BLaER1 (cell line): Measurements from ENCODE around the gene NABP2.
A peak's percentile ranks its signal among the peaks of the same experiment; 100 is the strongest.

Experiments
- H3K27ac ChIP-seq: shearing (Covaris generic); formaldehyde crosslinking; 2 replicates; pipeline ENCODE4 v1.8.1; 2022
- H3K27me3 ChIP-seq: shearing (Covaris generic); formaldehyde crosslinking; 2 replicates; pipeline ENCODE4 v1.8.1; 2022
- H3K36me3 ChIP-seq: shearing (Covaris generic); formaldehyde crosslinking; 2 replicates; pipeline ENCODE4 v1.8.1; 2022
- H3K4me1 ChIP-seq: shearing (Covaris generic); formaldehyde crosslinking; 2 replicates; pipeline ENCODE4 v1.8.1; 2022
- H3K4me2 ChIP-seq: shearing (Covaris generic); formaldehyde crosslinking; 2 replicates; pipeline ENCODE4 v1.8.1; 2022
- H3K4me3 ChIP-seq: shearing (Covaris generic); formaldehyde crosslinking; 2 replicates; pipeline ENCODE4 v1.8.1; 2022
- H3K9ac ChIP-seq: shearing (Covaris generic); formaldehyde crosslinking; 2 replicates; pipeline ENCODE4 v1.8.1; 2022
- H3K9me3 ChIP-seq: shearing (Covaris generic); formaldehyde crosslinking; 2 replicates; pipeline ENCODE4 v1.8.1; 2022
- H4K20me1 ChIP-seq: shearing (Covaris generic); formaldehyde crosslinking; 2 replicates; pipeline ENCODE4 v1.8.1; 2022
- Cebpa-rat ChIP-seq: shearing (Covaris generic); IDR thresholded peaks from 2 replicates; pipeline ENCODE4 v1.8.1; 2022

Gene NABP2

GRCh38 chr12:56212361-56212760 is 11.8 kb upstream of the NABP2 start:
- no peaks in the 10 kb centered on the region for H3K9me3 ChIP-seq
- H4K20me1 ChIP-seq: peaks cover 28% of the 10 kb centered on the region
- H3K4me2 ChIP-seq: no peak overlapping the region
- no peaks in the 10 kb centered on the region for H3K4me1 ChIP-seq
- TF ChIP-seq Cebpa-rat: no peak
- peaks cover 100% of the 10 kb centered on the region for H3K36me3 ChIP-seq
- no peak overlapping the region for H3K9ac ChIP-seq
- H3K27me3 ChIP-seq: no peaks in the 10 kb centered on the region
- no peak overlapping the region for H3K4me3 ChIP-seq
- H3K27ac ChIP-seq: no peak overlapping the region

GRCh38 chr12:56213878-56214277 is 10.3 kb upstream of the NABP2 start:
- H3K9ac ChIP-seq: no peak overlapping the region
- no peaks in the 10 kb centered on the region for H3K27me3 ChIP-seq
- H3K9me3 ChIP-seq: no peaks in the 10 kb centered on the region
- no peak overlapping the region for H3K4me2 ChIP-seq
- no peaks in the 10 kb centered on the region for H3K4me1 ChIP-seq
- H3K27ac ChIP-seq: no peak overlapping the region
- peaks cover 93% of the 10 kb centered on the region for H3K36me3 ChIP-seq
- H3K4me3 ChIP-seq: no peak overlapping the region
- peaks cover 36% of the 10 kb centered on the region for H4K20me1 ChIP-seq
- no peak for TF ChIP-seq Cebpa-rat

GRCh38 chr12:56216461-56216860 is 7.7 kb upstream of the NABP2 start:
- H3K4me3 ChIP-seq: no peak overlapping the region
- H3K27ac ChIP-seq: no peak overlapping the region
- H3K9me3 ChIP-seq: no peaks in the 10 kb centered on the region
- H3K27me3 ChIP-seq: no peaks in the 10 kb centered on the region
- H3K4me1 ChIP-seq: peaks cover 17% of the 10 kb centered on the region
- H4K20me1 ChIP-seq: peaks cover 41% of the 10 kb centered on the region; the same call in 1 of the 2 replicates
- H3K9ac ChIP-seq: no peak overlapping the region
- H3K4me2 ChIP-seq: no peak overlapping the region
- H3K36me3 ChIP-seq: peaks cover 67% of the 10 kb centered on the region
- no peak for TF ChIP-seq Cebpa-rat

- H3K27ac ChIP-seq: peak overlapping the region; percentile 92; the same call in 1 of the 2 replicates
- H3K4me2 ChIP-seq: peak overlapping the region; percentile 97
- no peaks in the 10 kb centered on the region for H3K9me3 ChIP-seq
- H4K20me1 ChIP-seq: peaks cover 35% of the 10 kb centered on the region; the same call in 1 of the 2 replicates
- no peaks in the 10 kb centered on the region for H3K27me3 ChIP-seq
- peak overlapping the region; percentile 91 for H3K9ac ChIP-seq
- 0 out of 2 replicates have a peak overlapping the region, but pooled peaks have one; percentile 83 for H3K4me3 ChIP-seq
- no peak for TF ChIP-seq Cebpa-rat
- peaks cover 34% of the 10 kb centered on the region for H3K36me3 ChIP-seq
- H3K4me1 ChIP-seq: peaks cover 40% of the 10 kb centered on the region
Measured at GRCh38 chr12:56219840-56220239, 4.3 kb upstream of the NABP2 start.

- H3K4me1 ChIP-seq: peaks cover 49% of the 10 kb centered on the region
- H3K4me3 ChIP-seq: peak overlapping the region; percentile 83
- H3K9ac ChIP-seq: peak overlapping the region; percentile 91
- H3K4me2 ChIP-seq: peak overlapping the region; percentile 97
- no peaks in the 10 kb centered on the region for H3K9me3 ChIP-seq
- H3K27ac ChIP-seq: peak overlapping the region; percentile 92
- H4K20me1 ChIP-seq: peaks cover 33% of the 10 kb centered on the region; the same call in 1 of the 2 replicates
- H3K27me3 ChIP-seq: no peaks in the 10 kb centered on the region
- H3K36me3 ChIP-seq: peaks cover 30% of the 10 kb centered on the region
- no peak for TF ChIP-seq Cebpa-rat
Measured at GRCh38 chr12:56220611-56221231, 3.4 kb upstream of the NABP2 start.

GRCh38 chr12:56221232-56221756 is 2.8 kb upstream of the NABP2 start:
- Histone ChIP-seq H3K9ac (peak overlapping the region; percentile 91), H3K4me2 (peak overlapping the region; percentile 97), H3K36me3 (peaks cover 30% of the 10 kb centered on the region), H3K27ac (peak overlapping the region; percentile 92), H3K27me3 (no peaks in the 10 kb centered on the region), H3K9me3 (no peaks in the 10 kb centered on the region), H4K20me1 (peaks cover 31% of the 10 kb centered on the region; the same call in 1 of the 2 replicates), H3K4me3 (peak overlapping the region; percentile 83), H3K4me1 (peaks cover 53% of the 10 kb centered on the region)
- no peak for TF ChIP-seq Cebpa-rat

- no peaks in the 10 kb centered on the region for H3K27me3 ChIP-seq
- H3K9me3 ChIP-seq: no peaks in the 10 kb centered on the region
- H3K9ac ChIP-seq: peak within 1 kb of the TSS; percentile 91
- H3K27ac ChIP-seq: peak within 1 kb of the TSS; percentile 92
- peaks cover 24% of the 10 kb centered on the region for H3K36me3 ChIP-seq
- peaks cover 53% of the 10 kb centered on the region for H3K4me1 ChIP-seq
- H3K4me2 ChIP-seq: peak within 1 kb of the TSS; percentile 97
- no peak for TF ChIP-seq Cebpa-rat
- H4K20me1 ChIP-seq: peaks cover 24% of the 10 kb centered on the region; the same call in 1 of the 2 replicates
- H3K4me3 ChIP-seq: peak within 1 kb of the TSS; percentile 83
Measured at GRCh38 chr12:56221757-56222530, 2.2 kb upstream of the NABP2 start, which contains the start of gene RNF41. Gene RNF41 (minus strand): TSS chr12:56221922. CDS start chr12:56214047, 7,875 bp downstream.

- Histone ChIP-seq H3K9ac (peak overlapping the region; percentile 91), H3K27ac (peak overlapping the region; percentile 92)
Measured at GRCh38 chr12:56222531-56222895, 1.6 kb upstream of the NABP2 start.

GRCh38 chr12:56223571-56224101 is 506 bp upstream of the NABP2 start:
- 0 out of 2 replicates have a peak, but pooled peaks cover 13% of the 10 kb centered on the region for H4K20me1 ChIP-seq
- H3K4me1 ChIP-seq: peaks cover 60% of the 10 kb centered on the region
- TF ChIP-seq Cebpa-rat: no peak
- no peaks in the 10 kb centered on the region for H3K9me3 ChIP-seq
- H3K36me3 ChIP-seq: peaks cover 12% of the 10 kb centered on the region
- H3K9ac ChIP-seq: peak overlapping the region; percentile 13; the same call in 1 of the 2 replicates
- H3K27me3 ChIP-seq: no peaks in the 10 kb centered on the region
- peak overlapping the region; percentile 97 for H3K4me2 ChIP-seq
- peak overlapping the region; percentile 76 for H3K4me3 ChIP-seq
- no peak overlapping the region for H3K27ac ChIP-seq

More at GRCh38 chr12:56222531-56222895, 1.6 kb upstream of the NABP2 start:
- Histone ChIP-seq H3K4me2 (peak overlapping the region; percentile 97), H3K27me3 (no peaks in the 10 kb centered on the region), H3K9me3 (no peaks in the 10 kb centered on the region), H4K20me1 (peaks cover 19% of the 10 kb centered on the region; the same call in 1 of the 2 replicates), H3K4me3 (peak overlapping the region; percentile 83), H3K36me3 (peaks cover 18% of the 10 kb centered on the region), H3K4me1 (peaks cover 53% of the 10 kb centered on the region)
- no peak for TF ChIP-seq Cebpa-rat
